ENCODE results near the gene TMEM95.

DNA sequence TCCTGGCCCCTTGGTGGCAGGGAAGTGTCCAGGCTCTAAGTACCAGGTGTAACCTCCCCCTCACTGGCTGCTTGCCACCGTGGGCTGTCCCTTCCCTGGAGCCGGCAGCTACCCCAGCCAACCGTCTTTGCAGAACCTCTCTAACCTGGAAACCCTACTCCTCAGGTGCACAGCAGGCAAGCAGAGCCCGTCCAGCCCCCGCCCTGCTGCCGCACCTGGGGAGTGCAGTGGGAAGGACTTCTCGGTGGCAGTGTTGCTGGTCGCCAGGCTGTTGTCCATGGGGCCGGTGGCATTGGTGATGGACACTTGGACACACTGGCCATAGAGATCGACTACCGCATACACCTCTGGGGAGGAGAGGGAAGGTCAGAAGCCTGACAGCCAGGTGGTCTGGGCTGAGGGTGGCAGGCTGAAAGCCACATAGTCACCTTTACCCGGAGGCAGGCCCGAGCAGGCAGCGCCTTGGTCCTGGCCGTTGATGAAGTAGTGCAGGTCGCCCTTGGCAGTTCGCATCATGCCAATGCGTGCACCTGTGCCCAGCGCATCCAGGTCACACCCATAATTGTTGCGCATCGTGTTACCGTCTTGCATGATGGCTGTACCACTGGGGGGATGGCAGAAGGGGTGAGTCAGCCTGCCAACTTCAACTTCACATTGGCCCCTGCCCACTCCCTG is 32.3 kb upstream of the TMEM95 start:
- TF ChIP-seq POLR2AphosphoS5 (IDR thresholded peaks at IDR 0.05) = no peak
- no peak for TF ChIP-seq CTCF (IDR thresholded peaks at IDR 0.05)
- no peak for TF ChIP-seq POLR2A (IDR thresholded peaks at IDR 0.05)
